ENCODE measurements around the gene CUL7.
"Not testable (repeated sequence)": the region's sequence is repeated elsewhere in the genome, so short reads cannot be mapped to it uniquely, and the experiment has no call there.

CUL7 gene
- 20.8 to 21.7 reads per million in 2 donors for total RNA-seq

- DNase-seq: peak; percentile 79
These were observed at the start of gene CUL7 for GRCh38 chr6:43053545-43054205. TSS of gene CUL7 (minus strand) at chr6:43053851. CDS start at chr6:43052788, 1,063 bp downstream.

DNA sequence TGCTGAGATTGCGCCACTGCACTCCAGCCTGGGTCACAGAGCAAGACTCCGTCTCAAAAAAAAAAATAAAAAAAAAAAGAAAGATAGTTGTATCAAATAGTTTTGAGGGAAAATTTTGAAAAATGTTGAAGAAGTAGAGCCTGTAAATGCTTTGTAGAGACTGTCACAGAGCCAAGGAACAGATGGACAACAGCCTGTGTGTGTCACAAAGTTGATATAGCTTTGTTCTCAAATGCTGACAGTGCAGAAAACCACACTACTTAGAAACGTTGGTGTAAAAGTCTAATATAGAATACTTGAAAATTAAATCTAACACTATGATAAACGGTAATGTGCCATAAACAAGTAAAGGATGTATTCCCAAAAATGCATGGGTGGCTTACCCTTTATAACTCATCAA, 47.8 kb upstream of the CUL7 start:
- no peak for DNase-seq

DNA sequence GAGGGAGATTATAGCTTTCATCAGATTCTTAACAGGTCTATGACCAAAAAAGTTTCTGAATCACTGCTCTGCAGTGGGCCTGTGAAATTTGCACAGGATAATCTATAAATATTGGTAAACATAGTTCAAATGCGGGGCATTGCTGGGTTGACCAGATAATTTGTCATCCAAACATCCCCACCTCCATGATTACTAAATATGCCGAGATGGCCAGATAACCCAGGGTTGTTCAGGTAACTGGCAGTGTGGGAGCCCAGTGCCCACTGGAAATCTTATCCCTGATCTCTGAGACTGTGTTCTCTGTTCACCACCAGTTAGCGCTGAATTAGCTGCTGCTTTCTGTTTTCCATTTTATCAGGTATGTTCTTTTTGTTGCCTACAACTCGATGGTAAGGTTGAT, 43.9 kb upstream of the CUL7 start:
- no peak for DNase-seq

- DNase-seq: no peak
These were observed 43.4 kb upstream of the CUL7 start for GRCh38 chr6:43097098-43097489.

- no peak for DNase-seq
These were observed 42.9 kb upstream of the CUL7 start for GRCh38 chr6:43096451-43097097.

DNA sequence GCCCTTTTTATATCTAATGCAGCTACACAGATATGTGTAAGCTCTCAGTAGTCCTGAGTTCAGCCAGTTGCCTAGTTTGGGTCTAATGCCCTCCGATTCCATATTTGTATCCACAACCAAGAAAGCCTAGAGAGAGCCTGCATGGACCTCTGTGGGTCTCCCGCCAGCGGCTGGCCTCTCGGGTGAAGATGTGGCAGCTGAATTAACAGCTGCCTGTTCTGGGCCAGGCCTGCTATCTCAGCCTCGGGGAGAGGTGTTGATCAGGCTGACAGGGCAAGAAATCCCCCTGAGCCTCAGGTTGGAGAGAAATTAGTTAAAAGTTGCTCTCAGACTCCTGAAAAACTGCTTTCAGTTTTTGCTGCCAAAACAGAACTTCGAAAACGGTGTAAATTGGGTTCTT, 42.3 kb upstream of the CUL7 start:
- DNase-seq: no peak

DNA sequence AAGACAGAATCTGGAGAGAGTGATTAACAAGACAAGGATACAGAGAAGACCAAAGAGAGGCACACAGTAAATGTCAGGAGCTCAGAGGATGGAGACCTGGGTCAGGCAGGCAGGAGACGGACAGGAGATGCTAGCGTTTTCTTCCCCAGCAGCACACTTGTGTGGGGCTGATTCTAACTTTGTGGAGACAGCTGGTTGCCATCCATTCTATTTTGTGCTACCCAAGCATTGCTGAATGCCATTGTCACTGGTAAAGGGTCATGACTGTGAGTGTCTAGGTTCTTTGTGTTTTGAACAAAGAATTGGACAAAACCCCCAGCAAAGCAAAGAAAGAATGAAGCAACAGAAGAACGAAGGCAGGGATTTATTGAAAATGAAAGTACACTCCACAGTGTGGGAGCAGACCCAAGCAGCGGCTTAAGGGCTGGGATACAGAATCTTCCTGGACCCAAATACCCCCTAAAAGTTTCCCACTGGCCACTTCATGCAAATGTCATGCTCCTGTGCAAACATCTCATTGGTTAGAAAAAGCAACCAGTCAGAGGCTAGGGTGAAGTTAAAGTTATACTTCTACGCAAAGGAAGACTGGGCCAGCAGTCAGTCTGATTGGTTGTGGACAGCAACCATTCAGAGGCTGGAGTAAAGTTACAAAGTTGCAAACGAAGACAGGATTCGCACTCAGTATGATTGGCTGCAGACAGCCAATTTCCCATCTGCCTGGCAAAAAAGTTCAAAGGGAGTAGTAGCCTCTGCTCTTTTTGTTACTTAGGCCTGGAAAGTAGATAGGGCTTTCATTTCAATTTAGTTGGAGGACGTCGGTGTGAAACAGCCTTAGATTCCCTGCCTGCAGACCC, 40.0 kb upstream of the CUL7 start:
- no peak for DNase-seq

DNA sequence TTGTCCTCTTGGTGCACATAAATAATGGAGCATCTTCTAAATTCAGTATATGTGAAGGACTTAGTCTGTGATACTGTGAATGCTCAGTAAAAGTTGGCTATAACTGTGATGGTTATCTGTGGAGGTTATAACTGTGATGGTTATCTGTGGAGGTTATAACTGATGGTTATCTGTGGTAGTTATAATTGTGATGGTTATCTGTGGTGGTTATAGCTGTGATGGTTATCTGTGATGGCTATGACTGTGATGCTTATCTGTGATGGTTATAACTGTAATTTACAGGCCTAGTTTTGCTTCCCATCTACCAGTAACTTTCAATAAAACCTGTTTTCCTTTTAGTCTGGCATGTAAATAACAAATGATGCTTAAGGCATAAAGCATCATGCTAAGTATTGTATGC, 39.0 kb upstream of the CUL7 start:
- DNase-seq: no peak

DNA sequence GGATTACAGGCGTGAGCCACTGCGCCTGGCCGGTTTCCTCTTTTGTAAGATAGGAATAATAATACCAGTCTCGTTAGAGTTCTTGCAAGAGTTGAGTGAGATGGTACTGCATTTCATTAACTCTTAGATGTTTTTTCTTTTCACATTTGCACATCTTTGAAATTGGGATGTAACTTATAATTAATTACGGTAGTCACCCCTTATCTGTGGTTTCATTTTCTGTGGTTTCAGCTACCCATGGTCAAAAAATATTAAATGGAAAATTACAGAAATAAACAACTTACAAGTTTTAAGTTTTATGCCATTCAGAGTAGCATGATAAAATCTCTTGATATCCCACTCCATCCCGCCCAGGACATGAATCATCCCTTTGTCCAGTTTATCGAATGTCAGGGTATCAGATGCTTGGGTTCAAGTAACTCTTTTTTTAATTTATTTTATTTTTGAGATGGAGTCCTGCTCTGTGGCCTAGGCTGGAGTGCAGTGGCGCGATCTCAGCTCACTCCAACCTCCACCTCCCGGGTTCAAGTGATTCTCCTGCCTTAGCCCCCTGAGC, 37.9 kb upstream of the CUL7 start:
- DNase-seq: no peak

- DNase-seq: no peak
These were observed 37.4 kb upstream of the CUL7 start for GRCh38 chr6:43091020-43091419.

- no peak for DNase-seq
These were observed 36.9 kb upstream of the CUL7 start for GRCh38 chr6:43090559-43090956.

DNA sequence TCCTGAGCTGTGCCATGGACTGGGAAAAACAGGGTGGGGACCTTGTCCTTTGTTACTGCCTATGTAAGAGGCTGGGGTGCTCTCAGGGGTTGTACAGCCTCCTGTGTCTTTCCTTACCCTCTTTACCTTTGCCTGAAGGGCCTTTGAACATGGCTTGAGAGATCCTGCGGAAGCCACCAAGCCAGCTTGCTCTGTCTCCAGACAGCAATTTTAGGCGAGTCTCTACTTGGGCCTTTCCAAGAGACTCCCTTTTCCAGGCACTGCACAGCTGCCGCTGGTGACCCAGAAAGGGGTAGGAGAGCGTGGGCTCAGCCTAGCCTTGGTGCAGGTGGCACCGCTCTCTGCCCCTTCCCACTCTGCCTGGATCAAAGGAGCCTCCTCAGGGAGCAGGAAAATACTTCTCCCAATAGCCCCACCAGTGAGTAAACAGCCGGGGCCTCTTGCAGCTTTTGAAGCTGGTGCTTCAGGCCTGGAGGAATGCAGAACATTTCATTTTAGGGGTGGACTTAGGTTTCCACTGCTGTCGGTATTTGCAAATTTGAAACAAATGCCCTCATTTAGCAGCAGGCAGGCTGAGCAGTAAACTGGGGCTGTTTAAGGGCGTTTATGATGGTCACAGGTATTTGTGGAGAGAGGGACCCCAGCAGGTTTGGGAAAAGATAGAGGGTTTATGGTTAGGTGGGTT, 36.4 kb upstream of the CUL7 start:
- no peak for DNase-seq

DNA sequence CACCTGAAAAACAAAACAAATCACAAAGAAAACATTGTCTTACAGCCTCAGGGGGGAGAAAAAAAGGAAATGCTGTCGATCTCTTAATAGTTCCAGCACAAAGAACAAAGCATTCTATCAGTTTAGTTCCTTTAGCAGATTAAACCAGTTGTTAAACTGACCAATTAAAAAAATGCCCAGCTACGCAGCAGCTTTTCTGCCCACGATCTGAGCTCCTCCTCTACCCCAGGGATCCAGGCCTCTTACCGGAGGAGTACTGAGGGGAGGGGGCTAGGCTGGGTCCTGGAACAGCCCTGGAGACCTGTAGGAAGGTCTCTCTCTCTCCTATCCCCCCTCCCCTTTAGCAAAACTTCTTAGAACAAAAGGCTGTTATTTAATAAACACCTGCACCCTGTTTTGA, 35.8 kb upstream of the CUL7 start:
- DNase-seq: no peak

DNA sequence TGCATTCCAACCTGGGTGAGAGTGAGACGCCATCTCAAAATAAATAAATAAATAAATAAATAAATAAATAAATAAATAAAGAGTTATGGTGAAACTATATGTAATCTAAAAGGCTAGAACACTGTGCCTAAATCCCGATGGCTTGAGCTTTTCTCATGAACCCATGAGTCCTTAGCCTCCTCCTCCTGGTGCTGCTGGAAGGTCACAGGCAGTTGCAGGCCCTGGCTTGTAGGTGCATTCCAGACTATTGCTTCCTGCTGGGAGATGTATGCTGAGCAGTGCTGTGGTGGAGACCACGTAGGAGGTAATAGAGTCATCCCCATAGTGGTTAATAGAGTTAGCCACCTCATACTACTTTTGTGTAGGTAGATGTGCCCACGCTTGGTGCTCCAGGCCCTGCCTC, 35.0 kb upstream of the CUL7 start:
- DNase-seq: no peak

- DNase-seq: no peak
These were observed 32.5 kb upstream of the CUL7 start for GRCh38 chr6:43086022-43086658.

DNA sequence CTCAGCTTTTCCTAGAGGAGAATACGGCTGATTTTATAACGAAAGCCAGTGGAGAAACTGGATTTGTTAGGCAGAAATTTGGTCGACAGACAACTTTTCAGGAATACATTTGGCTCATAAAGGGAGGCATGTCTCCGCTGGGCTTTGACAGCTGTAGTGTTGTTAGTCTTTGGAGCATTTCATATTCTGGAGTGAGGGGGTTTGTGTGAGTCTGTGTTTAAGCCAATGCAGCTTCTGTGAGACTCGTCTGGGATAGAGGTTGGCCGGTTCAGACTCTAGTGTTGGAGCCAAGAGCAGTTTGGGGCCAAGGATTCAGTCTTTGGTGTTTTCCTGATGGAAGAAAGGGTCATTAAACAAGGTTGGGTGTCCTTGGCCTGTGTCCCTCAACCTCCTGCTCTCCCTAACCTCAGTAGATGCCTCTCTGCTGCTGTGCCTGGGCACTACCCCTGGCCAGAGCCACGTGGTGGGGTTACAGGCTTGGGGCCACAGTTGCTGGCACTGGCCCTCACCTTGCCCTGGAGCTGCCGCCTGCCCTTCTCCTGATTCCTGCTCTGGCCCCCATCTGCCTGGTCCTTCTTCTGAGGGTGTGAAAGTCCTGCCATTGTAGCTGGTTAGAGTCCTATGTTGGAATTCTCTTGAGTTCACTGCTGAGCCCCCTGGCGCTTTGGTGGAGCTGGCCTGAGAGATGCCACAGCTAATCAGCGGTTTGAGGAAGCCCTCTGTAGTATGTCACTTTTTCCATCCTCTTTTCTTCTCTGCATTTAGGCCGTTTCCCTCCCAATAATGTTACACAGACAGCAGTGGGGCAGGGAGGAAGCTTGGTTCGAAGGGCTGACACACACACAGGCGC, 29.4 kb upstream of the CUL7 start:
- DNase-seq: no peak

DNA sequence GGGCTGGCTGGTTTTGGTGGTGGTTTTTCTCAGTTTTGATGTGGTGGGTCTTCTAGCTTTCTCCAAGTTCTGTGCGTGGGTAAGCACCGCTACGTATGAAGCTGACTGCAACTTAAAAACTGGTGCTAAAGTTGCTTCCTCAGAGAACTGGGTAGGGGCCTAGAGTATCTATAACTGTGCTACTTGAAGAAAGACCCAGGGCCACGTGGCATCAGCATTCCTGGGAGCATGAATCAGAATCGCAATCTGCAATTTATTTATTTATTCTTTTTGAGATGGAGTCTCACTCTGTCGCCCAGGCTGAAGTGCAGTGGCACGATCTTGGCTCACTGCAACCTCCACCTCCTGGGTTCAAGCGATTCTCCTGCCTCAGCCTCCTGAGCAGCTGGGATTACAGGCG, 28.3 kb upstream of the CUL7 start:
- DNase-seq: not testable (repeated sequence)

- DNase-seq: no peak
These were observed 27.4 kb upstream of the CUL7 start for GRCh38 chr6:43081043-43081442.

DNA sequence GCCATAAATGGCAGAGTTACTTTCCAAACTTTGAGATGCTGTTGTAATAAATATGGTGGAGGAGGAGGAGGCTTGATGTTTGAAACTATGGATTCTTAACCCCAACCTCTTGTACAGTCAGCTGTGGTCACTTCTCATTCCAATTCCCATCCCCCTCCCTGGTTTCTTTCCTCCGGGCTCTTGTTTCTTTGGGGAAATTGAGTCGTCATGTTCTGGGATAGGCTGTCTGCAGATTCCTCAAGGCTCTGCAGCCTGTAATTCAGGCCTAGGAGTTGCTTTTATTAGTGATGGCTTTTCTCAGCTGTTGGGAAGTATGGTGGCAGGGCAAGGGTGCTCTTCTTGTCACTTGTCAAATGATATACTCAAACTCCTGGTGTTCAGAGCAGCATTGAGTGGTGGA, 25.0 kb upstream of the CUL7 start:
- DNase-seq: no peak

DNA sequence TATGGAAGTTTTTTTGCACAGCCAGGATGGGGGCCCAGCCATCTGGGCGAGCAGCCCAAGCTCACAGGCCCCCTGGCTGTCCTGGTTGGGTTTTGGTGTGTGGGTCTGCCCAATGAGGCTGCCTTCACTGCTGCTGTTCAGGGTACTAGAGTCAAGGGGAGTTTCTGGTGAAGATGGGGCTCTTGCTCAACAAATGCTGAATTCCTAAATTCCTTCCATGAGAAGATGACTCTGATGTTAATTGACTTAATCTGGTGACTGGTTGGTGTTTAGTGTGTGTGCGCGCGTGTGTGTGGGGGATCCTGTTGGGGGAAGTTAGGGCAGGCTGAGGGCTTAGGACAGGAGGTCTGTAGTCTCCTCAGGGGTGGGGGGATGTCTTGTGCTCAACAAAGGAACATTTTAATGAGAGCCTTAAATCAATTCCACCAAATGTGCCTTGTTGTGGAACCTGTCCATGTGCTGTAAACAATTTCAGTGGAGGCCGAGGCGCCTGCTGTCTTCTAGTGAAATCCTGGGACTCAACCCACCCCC, 24.4 kb upstream of the CUL7 start:
- no peak for DNase-seq

DNA sequence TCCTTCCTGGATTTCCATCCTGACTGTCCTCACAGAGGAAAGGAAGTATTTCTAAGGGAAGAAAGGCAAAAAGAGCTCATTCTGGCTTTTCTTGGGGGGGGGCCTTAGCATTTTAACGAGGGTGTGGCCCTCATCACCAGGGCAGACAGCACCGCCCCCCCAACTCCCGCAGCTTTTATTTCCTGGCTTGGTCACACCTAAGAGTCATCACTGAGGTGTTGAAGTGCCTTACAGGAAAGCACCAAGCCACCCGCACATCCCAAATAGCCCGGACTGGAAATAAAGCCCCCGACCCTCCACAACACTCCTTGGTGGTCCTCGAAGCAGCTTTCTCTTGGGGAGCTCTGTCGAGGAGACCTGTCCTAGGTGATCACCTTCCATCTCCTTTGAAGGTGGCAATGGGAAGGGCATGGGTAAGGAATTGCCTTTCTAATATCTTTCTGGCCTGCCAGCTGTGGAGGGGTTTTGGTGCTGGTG, 23.7 kb upstream of the CUL7 start:
- no peak for DNase-seq
